ENCODE measurements around the gene FRY.

DNA sequence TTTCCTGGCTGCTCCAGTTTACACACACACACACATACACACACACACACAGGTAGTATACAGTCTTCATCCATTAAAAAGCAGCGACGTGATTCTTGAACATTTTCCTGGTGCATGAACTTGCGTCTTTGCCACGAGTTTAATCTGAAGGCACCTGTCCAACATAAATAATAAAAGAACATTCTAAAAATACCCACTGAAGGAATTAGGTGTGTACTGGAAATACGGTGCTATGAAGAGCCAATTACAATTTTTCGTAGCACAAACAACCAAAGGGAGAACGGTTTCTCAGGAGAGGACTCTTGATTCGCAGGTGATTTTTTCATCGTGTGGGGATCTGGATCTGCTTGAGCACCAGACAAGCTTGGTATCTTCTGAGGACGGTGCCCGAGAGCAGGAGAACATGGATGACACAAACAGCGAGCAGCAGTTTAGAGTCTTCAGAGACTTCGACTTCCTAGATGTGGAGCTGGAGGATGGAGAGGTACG lies 222.4 kb downstream of the FRY start:
- TF ChIP-seq, protein P1, sequence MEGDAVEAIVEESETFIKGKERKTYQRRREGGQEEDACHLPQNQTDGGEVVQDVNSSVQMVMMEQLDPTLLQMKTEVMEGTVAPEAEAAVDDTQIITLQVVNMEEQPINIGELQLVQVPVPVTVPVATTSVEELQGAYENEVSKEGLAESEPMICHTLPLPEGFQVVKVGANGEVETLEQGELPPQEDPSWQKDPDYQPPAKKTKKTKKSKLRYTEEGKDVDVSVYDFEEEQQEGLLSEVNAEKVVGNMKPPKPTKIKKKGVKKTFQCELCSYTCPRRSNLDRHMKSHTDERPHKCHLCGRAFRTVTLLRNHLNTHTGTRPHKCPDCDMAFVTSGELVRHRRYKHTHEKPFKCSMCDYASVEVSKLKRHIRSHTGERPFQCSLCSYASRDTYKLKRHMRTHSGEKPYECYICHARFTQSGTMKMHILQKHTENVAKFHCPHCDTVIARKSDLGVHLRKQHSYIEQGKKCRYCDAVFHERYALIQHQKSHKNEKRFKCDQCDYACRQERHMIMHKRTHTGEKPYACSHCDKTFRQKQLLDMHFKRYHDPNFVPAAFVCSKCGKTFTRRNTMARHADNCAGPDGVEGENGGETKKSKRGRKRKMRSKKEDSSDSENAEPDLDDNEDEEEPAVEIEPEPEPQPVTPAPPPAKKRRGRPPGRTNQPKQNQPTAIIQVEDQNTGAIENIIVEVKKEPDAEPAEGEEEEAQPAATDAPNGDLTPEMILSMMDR (conservative IDR thresholded peaks at IDR 0.05; ENCODE audit: low read length): no peak
- no peak for TF ChIP-seq EZH2phosphoT487 (IDR thresholded peaks at IDR 0.05; ENCODE audit: borderline replicate concordance, low read depth, low read length)
